Lower lobe of right lung (tissue), 2 donors: Measurements from ENCODE around the gene CSDE1. TPM values are rescaled to one million over a fixed set of nuclear protein-coding genes. Genes with fewer than 3 reads are reported as not detected.

ENCODE experiments used
- ATAC-seq, 2 donors: fragments of 200-7000 bp; cut with Tn5 transposase; one replicate each; pipeline ENCODE4 v1.9.1; 2020 to 2022; ENCODE audit warnings: mild to moderate bottlenecking in 2 of 2, moderate library complexity in 2 of 2
- DNase-seq: peaks from one replicate; pipeline ENCODE4 v3.0.0-alpha.2; 2020
- H3K27ac ChIP-seq: fragments of 200-600 bp; one replicate; pipeline ENCODE4 v1.8.0; 2022
- H3K27me3 ChIP-seq: fragments of 200-600 bp; one replicate; pipeline ENCODE4 v1.8.0; 2022; ENCODE audit warnings: low read depth
- H3K36me3 ChIP-seq: fragments of 200-600 bp; one replicate; pipeline ENCODE4 v1.8.0; 2022; ENCODE audit warnings: mild to moderate bottlenecking
- H3K4me1 ChIP-seq: fragments of 200-600 bp; one replicate; pipeline ENCODE4 v1.8.0; 2022
- H3K4me3 ChIP-seq: fragments of 200-600 bp; one replicate; pipeline ENCODE4 v1.8.0; 2022; ENCODE audit warnings: mild to moderate bottlenecking
- H3K9me3 ChIP-seq: fragments of 200-600 bp; one replicate; pipeline ENCODE4 v1.8.0; 2022
- intact Hi-C: fragments of 100-400 bp; cut with DNase I; formaldehyde crosslinking; loops from one replicate; pipeline ENCODE4 v1.11.0; 2022
- total RNA-seq: library from RNA; stranded (reverse); fragmentation: NEBNext Ultra II Directional; extraction: Animal tissue kit (Norgen Biotek cat#: 25700); gene quantifications from one replicate; pipeline ENCODE4 v1.2.1, GENCODE V29; 2021
- TF ChIP-seq, protein P1 (sequence below): fragments of 200-600 bp; IDR thresholded peaks from one replicate; pipeline ENCODE4 v1.8.0; 2022; ENCODE audit warnings: antibody characterized with exemption, mild to moderate bottlenecking
- donor health status: DM: no; HTN: yes; CAD: no; lungs with severe emphysema.

CSDE1 gene
- total RNA-seq, 1 donor from 2014 or later, result 543 TPM

DNA sequence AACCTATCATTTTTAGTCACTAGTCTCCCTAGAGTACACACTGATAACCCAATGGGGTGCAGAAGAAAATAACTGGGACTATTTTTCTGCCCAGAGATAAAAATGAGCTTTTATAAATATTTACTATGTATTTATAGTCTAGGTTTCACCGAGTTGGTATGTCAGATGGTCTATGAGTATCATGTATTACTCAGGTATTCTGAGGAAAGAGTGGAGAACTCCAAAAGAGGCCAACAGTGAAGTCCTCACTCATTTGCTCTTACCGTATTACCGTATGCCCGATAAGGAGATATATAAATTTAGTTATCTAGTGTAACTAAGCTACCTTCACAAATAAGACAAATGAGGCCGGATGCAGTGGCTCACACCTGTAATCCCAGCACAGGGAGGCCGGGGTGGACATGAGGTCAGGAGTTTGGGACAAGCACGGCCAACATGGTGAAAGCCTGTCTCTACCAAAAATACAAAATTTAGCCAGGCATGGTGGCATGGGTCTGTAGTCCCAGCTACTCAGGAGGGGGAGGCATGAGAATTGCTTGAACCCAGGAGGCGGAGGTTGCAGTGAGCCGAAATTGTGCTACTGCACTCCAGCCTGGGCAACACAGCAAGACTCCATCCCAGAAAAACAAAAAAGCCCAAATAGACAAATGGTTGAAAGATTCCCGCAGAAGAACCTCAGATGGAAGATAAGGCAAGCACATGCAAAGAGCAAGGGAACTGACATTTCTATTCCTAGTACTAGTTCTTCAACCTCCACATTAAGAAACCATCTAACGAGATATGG, 15.6 kb downstream of the CSDE1 start:
- intact Hi-C loops, result no loop called here
- DNase-seq, result no peak
- Histone ChIP-seq H3K4me3 (no peak overlapping the region), H3K9me3 (no peaks in the 10 kb centered on the region), H3K27me3 (no peaks in the 10 kb centered on the region), H3K36me3 (peaks cover 89% of the 10 kb centered on the region), H3K4me1 (no peaks in the 10 kb centered on the region), H3K27ac (no peak overlapping the region)
- TF ChIP-seq, protein P1, sequence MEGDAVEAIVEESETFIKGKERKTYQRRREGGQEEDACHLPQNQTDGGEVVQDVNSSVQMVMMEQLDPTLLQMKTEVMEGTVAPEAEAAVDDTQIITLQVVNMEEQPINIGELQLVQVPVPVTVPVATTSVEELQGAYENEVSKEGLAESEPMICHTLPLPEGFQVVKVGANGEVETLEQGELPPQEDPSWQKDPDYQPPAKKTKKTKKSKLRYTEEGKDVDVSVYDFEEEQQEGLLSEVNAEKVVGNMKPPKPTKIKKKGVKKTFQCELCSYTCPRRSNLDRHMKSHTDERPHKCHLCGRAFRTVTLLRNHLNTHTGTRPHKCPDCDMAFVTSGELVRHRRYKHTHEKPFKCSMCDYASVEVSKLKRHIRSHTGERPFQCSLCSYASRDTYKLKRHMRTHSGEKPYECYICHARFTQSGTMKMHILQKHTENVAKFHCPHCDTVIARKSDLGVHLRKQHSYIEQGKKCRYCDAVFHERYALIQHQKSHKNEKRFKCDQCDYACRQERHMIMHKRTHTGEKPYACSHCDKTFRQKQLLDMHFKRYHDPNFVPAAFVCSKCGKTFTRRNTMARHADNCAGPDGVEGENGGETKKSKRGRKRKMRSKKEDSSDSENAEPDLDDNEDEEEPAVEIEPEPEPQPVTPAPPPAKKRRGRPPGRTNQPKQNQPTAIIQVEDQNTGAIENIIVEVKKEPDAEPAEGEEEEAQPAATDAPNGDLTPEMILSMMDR, result no peak
- ATAC-seq, result no peak

DNA sequence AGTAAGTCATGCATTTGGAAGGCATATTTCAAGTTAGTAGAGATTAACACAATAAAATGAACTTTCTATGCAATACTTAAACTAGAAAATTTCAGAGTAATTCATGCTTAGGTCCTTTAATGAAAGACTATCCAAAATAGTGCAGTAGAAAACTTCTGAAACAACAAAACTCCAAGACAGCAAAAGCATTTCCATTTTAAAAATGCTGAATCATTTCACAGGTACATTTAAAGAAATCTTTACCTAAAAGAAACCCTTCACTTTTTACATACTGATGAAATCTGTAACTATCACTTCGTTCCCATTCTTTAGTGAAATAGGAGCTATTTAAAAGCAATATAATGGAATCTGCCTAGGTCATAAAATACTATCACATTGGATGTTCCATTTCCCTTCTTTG, 17.5 kb downstream of the CSDE1 start:
- DNase-seq (no peak), ATAC-seq (no peak)
- Histone ChIP-seq H3K9me3 (no peaks in the 10 kb centered on the region), H3K36me3 (peaks cover 89% of the 10 kb centered on the region), H3K27ac (no peak overlapping the region), H3K4me3 (no peak overlapping the region), H3K4me1 (no peaks in the 10 kb centered on the region), H3K27me3 (no peaks in the 10 kb centered on the region)
- intact Hi-C loops, result no loop called here
- TF ChIP-seq, protein P1, result no peak

DNA sequence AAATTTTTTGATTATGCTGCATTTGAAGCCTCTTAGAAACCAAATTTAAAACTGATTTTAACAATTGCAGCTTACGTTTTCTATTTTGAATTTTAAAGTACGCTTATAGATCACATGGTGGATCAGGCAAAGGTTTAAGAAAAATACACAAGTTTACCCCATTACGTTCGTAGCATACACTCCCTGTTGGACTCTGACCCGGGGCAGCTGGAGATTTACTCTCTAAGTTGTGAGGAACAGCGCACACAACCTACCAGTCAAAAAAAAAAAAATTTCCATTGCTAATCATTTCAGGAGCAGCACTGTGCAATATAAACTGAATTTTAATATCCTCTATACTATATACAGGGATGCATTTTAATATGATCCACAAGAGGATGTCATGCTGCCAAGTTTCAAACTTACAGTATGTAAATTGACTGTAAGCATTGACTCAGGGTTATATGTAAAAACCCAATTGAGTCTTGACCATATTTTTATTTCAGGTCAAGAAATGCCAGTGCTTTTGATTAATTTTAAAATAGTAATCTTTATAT, 20.4 kb downstream of the CSDE1 start:
- Histone ChIP-seq H3K27me3 (no peaks in the 10 kb centered on the region), H3K27ac (no peak overlapping the region), H3K4me1 (no peaks in the 10 kb centered on the region), H3K4me3 (no peak overlapping the region), H3K36me3 (peaks cover 96% of the 10 kb centered on the region), H3K9me3 (no peaks in the 10 kb centered on the region)
- DNase-seq (no peak), ATAC-seq (no peak)
- TF ChIP-seq, protein P1, result no peak
- intact Hi-C loops, result no loop called here

DNA sequence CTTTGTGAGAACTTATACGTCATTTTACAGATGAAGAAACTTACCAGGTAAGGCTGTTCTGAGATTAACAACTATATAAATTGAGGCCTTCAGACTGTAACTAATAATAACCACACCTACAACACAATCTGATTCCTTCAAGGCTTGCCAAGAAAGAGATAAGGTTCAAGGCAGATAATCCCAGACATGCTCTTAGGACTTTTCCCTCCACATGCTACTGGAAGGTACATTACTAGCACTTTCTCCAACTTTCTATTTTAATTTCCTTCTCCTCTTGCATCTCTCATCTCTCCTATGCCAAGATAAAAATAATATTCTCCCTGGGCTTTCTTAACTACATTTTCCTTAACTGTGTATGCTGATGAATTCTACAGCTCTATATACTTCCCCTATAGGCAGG, 22.3 kb downstream of the CSDE1 start:
- no peaks in the 10 kb centered on the region for H3K4me1 ChIP-seq
- TF ChIP-seq, protein P1, result no peak
- no peaks in the 10 kb centered on the region for H3K27me3 ChIP-seq
- DNase-seq (no peak), ATAC-seq (no peak)
- no peaks in the 10 kb centered on the region for H3K9me3 ChIP-seq
- intact Hi-C loops, result no loop called here
- no peak overlapping the region for H3K27ac ChIP-seq
- H3K4me3 ChIP-seq, result no peak overlapping the region
- peaks cover 99% of the 10 kb centered on the region for H3K36me3 ChIP-seq

DNA sequence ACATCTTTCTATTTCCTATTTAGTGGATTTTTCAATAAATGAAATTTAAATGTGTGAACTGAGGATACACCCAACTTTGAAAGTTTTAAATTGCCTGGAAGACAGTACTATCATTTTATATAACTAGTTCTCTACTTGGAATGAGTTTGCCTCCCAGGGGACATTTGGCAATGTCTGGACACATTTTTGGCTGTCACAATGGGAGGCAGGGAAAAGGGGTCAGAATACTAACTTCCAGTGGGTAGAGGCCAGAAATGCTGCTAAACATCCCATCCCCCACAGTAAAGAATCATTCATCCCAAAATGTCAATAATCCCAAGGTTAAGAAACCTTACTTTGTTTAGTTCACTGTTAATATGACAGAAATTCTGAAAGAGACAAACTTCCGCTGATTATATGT, 28.0 kb downstream of the CSDE1 start:
- DNase-seq (no peak), ATAC-seq (no peak)
- TF ChIP-seq, protein P1, result no peak
- H3K27me3 ChIP-seq, result no peaks in the 10 kb centered on the region
- intact Hi-C loops, result no loop called here
- H3K9me3 ChIP-seq, result no peaks in the 10 kb centered on the region
- H3K36me3 ChIP-seq, result peaks cover 100% of the 10 kb centered on the region
- no peaks in the 10 kb centered on the region for H3K4me1 ChIP-seq
- H3K27ac ChIP-seq, result no peak overlapping the region
- H3K4me3 ChIP-seq, result no peak overlapping the region
